Measurements from ENCODE around the gene C13orf42. TPM values are rescaled to one million over a fixed set of nuclear protein-coding genes. Genes with fewer than 3 reads are reported as not detected.
A peak's percentile ranks its signal among the peaks of the same experiment; 100 is the strongest.

The C13orf42 gene
- polyA plus RNA-seq, 1 donor from 2014 or later = not detected

- no peak for TF ChIP-seq MXI1 (conservative IDR thresholded peaks at IDR 0.05; ENCODE audit: poor library complexity, severe bottlenecking)
- no peak for TF ChIP-seq TAF1 (IDR thresholded peaks at IDR 0.05; ENCODE audit: low read depth)
- no peak for TF ChIP-seq EZH2 (IDR thresholded peaks at IDR 0.05; ENCODE audit: borderline replicate concordance, insufficient read depth, low read length, poor library complexity, severe bottlenecking)
- TF ChIP-seq RAD21 (conservative IDR thresholded peaks at IDR 0.05) = no peak
- TF ChIP-seq REST (IDR thresholded peaks at IDR 0.05; ENCODE audit: borderline replicate concordance) = no peak
- TF ChIP-seq CTCF (IDR thresholded peaks at IDR 0.05; ENCODE audit: poor library complexity, severe bottlenecking) = no peak
- TF ChIP-seq EP300 (conservative IDR thresholded peaks at IDR 0.05; ENCODE audit: poor library complexity, severe bottlenecking) = no peak
- peak; percentile 22 for TF ChIP-seq POLR2AphosphoS5 (IDR thresholded peaks at IDR 0.05)
- no peak overlapping the region for H3K4me2 ChIP-seq (ENCODE audit: low read length)
- no peaks in the 10 kb centered on the region for H3K27me3 ChIP-seq (ENCODE audit: insufficient read depth, low read depth, low read length)
These were observed 47.2 kb downstream of the C13orf42 start for GRCh38 chr13:51063909-51064308.

GRCh38 chr13:51058461-51059167 lies 52.5 kb downstream of the C13orf42 start:
- no peaks in the 10 kb centered on the region for H4K20me1 ChIP-seq (ENCODE audit: insufficient read depth)
- TF ChIP-seq EP300 (conservative IDR thresholded peaks at IDR 0.05; ENCODE audit: poor library complexity, severe bottlenecking) (no peak), EZH2 (IDR thresholded peaks at IDR 0.05; ENCODE audit: borderline replicate concordance, insufficient read depth, low read length, poor library complexity, severe bottlenecking) (no peak), RAD21 (conservative IDR thresholded peaks at IDR 0.05) (no peak), SMC3 (conservative IDR thresholded peaks at IDR 0.05; ENCODE audit: poor library complexity) (no peak), TAF1 (IDR thresholded peaks at IDR 0.05; ENCODE audit: low read depth) (no peak), POLR2AphosphoS5 (IDR thresholded peaks at IDR 0.05) (no peak), CTCF (IDR thresholded peaks at IDR 0.05; ENCODE audit: poor library complexity, severe bottlenecking) (no peak), REST (IDR thresholded peaks at IDR 0.05; ENCODE audit: borderline replicate concordance) (no peak), MXI1 (conservative IDR thresholded peaks at IDR 0.05; ENCODE audit: poor library complexity, severe bottlenecking) (no peak)
- no peaks in the 10 kb centered on the region for H3K9me3 ChIP-seq (ENCODE audit: low read length)
- no peak overlapping the region for H2AFZ ChIP-seq (ENCODE audit: low read depth, low read length)
- H3F3A ChIP-seq (ENCODE audit: insufficient read depth, low read length, poor library complexity, severe bottlenecking) = no peaks in the 10 kb centered on the region
- H3K36me3 ChIP-seq (ENCODE audit: insufficient read depth, low read length) = no peaks in the 10 kb centered on the region
- H3K79me2 ChIP-seq (replicated peaks; ENCODE audit: insufficient read depth, low read length) = no peaks in the 10 kb centered on the region
- H3K9me2 ChIP-seq (ENCODE audit: insufficient read depth, low read length) = no peaks in the 10 kb centered on the region
- no peak overlapping the region for H3K27ac ChIP-seq (ENCODE audit: low read length)
- no peaks in the 10 kb centered on the region for H3K27me3 ChIP-seq (ENCODE audit: insufficient read depth, low read depth, low read length)
- H3K9ac ChIP-seq (ENCODE audit: low read length) = no peak overlapping the region
- no peak overlapping the region for H3K4me3 ChIP-seq (ENCODE audit: low read length)
- no peak overlapping the region for H3K4me2 ChIP-seq (ENCODE audit: low read length)

More at GRCh38 chr13:51063909-51064308, 47.2 kb downstream of the C13orf42 start:
- Histone ChIP-seq H3K79me2 (replicated peaks; ENCODE audit: insufficient read depth, low read length) (no peaks in the 10 kb centered on the region), H3K36me3 (ENCODE audit: insufficient read depth, low read length) (no peaks in the 10 kb centered on the region), H3K9ac (ENCODE audit: low read length) (no peak overlapping the region), H3K4me3 (ENCODE audit: low read length) (no peak overlapping the region), H3K27ac (ENCODE audit: low read length) (no peak overlapping the region), H3K9me3 (ENCODE audit: low read length) (no peaks in the 10 kb centered on the region), H3K9me2 (ENCODE audit: insufficient read depth, low read length) (no peaks in the 10 kb centered on the region), H2AFZ (ENCODE audit: low read depth, low read length) (no peak overlapping the region), H3F3A (ENCODE audit: insufficient read depth, low read length, poor library complexity, severe bottlenecking) (no peaks in the 10 kb centered on the region), H4K20me1 (ENCODE audit: insufficient read depth) (no peaks in the 10 kb centered on the region)
